Prostate gland (tissue), 2 donors: ENCODE results near the gene GPR137C. TPM values are rescaled to one million over a fixed set of nuclear protein-coding genes. Genes with fewer than 3 reads are reported as not detected.

Experiments used
- DNase-seq: peaks from one replicate; pipeline ENCODE4 v3.0.0-alpha.2; 2019; ENCODE audit warnings: low spot score
- H3K27ac ChIP-seq, 2 donors: fragments of 200-600 bp; sonication (generic); 2 replicates each; pipeline ENCODE4 v1.5.1; 2017 to 2019
- H3K27me3 ChIP-seq: fragments of 200-600 bp; sonication (generic); replicated peaks from 2 replicates; pipeline ENCODE4 v1.5.1; 2019; ENCODE audit not compliant: insufficient read depth
- H3K36me3 ChIP-seq, 2 donors: fragments of 200-600 bp; sonication (generic); 1 replicate in 1 of 2; 2 replicates in 1 of 2; pipeline versions ENCODE4 v1.5.1 to v1.8.1; 2017 to 2019
- H3K4me1 ChIP-seq: fragments of 200-600 bp; sonication (generic); replicated peaks from 2 replicates; pipeline ENCODE4 v1.5.1; 2019
- H3K4me3 ChIP-seq, 2 donors: fragments of 200-600 bp; sonication (generic); 2 replicates each; pipeline ENCODE4 v1.5.1; 2017 to 2019
- H3K9me3 ChIP-seq: fragments of 200-600 bp; sonication (generic); 2 replicates; pipeline ENCODE4 v1.5.1; 2017
- POLR2A ChIP-seq: fragments of 450-650 bp; IDR thresholded peaks from one replicate; pipeline ENCODE4 v1.6.1; 2016; ENCODE audit warnings: antibody characterized with exemption, mild to moderate bottlenecking
- POLR2AphosphoS5 ChIP-seq: sonication (generic); formaldehyde crosslinking; IDR thresholded peaks from one replicate; pipeline ENCODE4 v1.6.1; 2017; ENCODE audit warnings: antibody characterized with exemption
- WGBS: methylation state at CpG from one replicate; pipeline ENCODE4 v1.1.5; 2018; 5-methylcytosine and 5-hydroxymethylcytosine counted together
- intact Hi-C: fragments of 100-400 bp; cut with DNase I; formaldehyde crosslinking; loops from one replicate; pipeline ENCODE4 v1.14.2; 2022
- total RNA-seq, 2 donors: library from RNA; depleted of rRNA; stranded (reverse); fragments of >200 nt; gene quantifications; one replicate each; pipeline ENCODE4 v1.1.0, GENCODE V29; 2016
- TF ChIP-seq, protein P1 (sequence below), 4 experiments: fragments of 200-600 bp in 2 of 4; fragments of 450-650 bp in 2 of 4; sonication (generic) in 2 of 4; IDR thresholded peaks; 1 replicate in 3 of 4; 2 replicates in 1 of 4; pipeline ENCODE4 v1.5.1; 2016 to 2019; ENCODE audit warnings: antibody characterized with exemption in 4 of 4, mild to moderate bottlenecking in 2 of 4, moderate library complexity in 2 of 4

GPR137C gene
- total RNA-seq, 2 donors from 2014 or later: 0.09 to 5.3 TPM

DNA sequence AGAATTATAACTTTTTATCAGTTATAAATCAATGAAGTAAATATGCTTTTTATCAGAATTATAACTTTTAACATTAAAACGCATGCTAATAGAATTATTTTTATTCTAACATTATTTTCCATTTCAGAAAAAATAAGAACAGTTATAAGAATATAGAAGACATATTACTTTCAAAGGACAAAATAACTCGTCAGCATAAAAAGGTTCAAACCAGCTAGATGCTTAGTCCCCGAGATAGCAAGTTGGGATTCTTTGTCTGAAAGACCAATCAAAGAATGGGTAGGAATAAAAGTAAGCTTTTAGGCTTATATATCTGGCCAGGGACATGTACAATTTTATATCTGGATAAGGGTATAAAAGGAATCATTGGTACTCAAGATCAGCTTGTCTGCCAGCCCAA is 66.0 kb downstream of the GPR137C start:
- intact Hi-C loops: no loop called here
- Histone ChIP-seq H3K27me3 (no peaks in the 10 kb centered on the region), H3K36me3 (no peaks in the 10 kb centered on the region), H3K27ac (no peak overlapping the region), H3K4me1 (no peaks in the 10 kb centered on the region), H3K9me3 (no peaks in the 10 kb centered on the region), H3K4me3 (no peak overlapping the region)
- no peak for TF ChIP-seq POLR2AphosphoS5
- TF ChIP-seq, protein P1, sequence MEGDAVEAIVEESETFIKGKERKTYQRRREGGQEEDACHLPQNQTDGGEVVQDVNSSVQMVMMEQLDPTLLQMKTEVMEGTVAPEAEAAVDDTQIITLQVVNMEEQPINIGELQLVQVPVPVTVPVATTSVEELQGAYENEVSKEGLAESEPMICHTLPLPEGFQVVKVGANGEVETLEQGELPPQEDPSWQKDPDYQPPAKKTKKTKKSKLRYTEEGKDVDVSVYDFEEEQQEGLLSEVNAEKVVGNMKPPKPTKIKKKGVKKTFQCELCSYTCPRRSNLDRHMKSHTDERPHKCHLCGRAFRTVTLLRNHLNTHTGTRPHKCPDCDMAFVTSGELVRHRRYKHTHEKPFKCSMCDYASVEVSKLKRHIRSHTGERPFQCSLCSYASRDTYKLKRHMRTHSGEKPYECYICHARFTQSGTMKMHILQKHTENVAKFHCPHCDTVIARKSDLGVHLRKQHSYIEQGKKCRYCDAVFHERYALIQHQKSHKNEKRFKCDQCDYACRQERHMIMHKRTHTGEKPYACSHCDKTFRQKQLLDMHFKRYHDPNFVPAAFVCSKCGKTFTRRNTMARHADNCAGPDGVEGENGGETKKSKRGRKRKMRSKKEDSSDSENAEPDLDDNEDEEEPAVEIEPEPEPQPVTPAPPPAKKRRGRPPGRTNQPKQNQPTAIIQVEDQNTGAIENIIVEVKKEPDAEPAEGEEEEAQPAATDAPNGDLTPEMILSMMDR (IDR thresholded peaks at IDR 0.05): no peak
- no peak for TF ChIP-seq POLR2A
- WGBS: 94% methylated on average over 3 of the region's 3 CpGs
- no peak for DNase-seq

DNA sequence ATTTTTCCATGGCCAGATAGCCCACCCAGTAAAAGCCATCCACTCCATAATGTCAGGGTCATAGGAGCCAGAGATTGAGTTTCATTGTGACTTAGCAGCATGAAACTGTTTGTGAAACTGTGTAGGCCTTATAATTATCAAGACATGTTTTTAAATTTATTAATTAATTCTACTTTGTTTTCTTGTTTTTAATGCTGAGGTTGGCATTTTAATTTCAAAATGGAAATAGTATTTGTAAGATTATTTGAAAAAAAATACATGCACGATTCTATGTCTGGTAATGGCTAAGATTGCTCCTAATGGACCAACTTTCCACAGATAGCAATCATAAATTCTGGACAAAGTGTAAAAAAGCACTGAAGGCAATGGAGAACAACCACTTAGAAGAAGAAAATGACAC is 67.1 kb downstream of the GPR137C start:
- Histone ChIP-seq H3K27ac (no peak overlapping the region), H3K4me1 (no peaks in the 10 kb centered on the region), H3K4me3 (no peak overlapping the region), H3K9me3 (no peaks in the 10 kb centered on the region), H3K27me3 (no peaks in the 10 kb centered on the region), H3K36me3 (no peaks in the 10 kb centered on the region)
- intact Hi-C loops: no loop called here
- WGBS: 100% methylated on average over 1 of the region's 1 CpG
- DNase-seq: no peak
- TF ChIP-seq, protein P1 (IDR thresholded peaks at IDR 0.05): no peak
- TF ChIP-seq POLR2A (no peak), POLR2AphosphoS5 (no peak)

DNA sequence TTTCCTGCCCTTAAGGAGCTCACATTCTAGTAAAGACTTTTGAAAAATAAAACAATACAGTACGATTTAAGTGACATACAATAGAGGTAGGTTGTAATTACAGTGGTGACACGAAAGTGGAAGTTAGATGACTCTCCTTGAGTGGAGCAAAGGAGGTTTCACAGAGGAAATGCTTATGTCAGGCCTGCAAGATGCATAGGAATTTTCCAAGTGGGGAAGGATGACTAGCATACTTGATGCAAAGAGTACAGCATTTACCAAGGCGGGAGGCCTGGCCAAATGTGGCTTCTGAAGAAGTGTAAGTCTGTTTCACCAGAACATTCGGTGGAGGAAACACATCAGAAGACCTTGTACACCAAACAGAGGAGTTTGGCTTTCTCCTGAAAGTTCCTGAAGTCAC is 87.5 kb downstream of the GPR137C start:
- Histone ChIP-seq H3K4me1 (no peaks in the 10 kb centered on the region), H3K9me3 (no peaks in the 10 kb centered on the region), H3K27me3 (no peaks in the 10 kb centered on the region), H3K27ac (no peak overlapping the region), H3K4me3 (no peak overlapping the region), H3K36me3 (no peaks in the 10 kb centered on the region)
- TF ChIP-seq, protein P1 (IDR thresholded peaks at IDR 0.05): no peak
- TF ChIP-seq POLR2A (no peak), POLR2AphosphoS5 (no peak)
- no peak for DNase-seq
- intact Hi-C loops: no loop called here
- WGBS: 95% methylated on average over 4 of the region's 4 CpGs

DNA sequence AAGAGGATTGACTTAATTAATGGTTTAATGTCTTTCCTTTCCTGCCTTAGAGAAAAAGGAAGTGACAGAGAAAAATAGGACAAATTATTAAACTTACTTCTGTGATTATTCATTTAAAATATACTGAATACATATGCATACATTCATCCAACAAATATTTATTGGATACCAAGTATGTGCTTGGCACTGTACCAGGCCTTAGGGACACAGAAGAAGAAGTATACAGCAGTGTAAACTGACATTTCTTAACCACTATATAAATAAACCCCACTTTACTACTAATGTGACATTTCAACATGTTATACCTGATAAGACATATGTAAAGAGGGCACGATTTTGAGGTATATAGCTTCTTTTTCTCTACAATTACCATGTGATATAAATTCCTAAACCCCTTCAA is 89.1 kb downstream of the GPR137C start:
- no peak overlapping the region for H3K4me3 ChIP-seq
- intact Hi-C loops: no loop called here
- no peaks in the 10 kb centered on the region for H3K27me3 ChIP-seq
- H3K4me1 ChIP-seq: no peaks in the 10 kb centered on the region
- 85% methylated on average over 1 of the region's 1 CpG for WGBS
- DNase-seq: no peak
- H3K9me3 ChIP-seq: no peaks in the 10 kb centered on the region
- no peak overlapping the region for H3K27ac ChIP-seq
- peaks cover 0 to 4% of the 10 kb centered on the region in 2 donors for H3K36me3 ChIP-seq
- TF ChIP-seq POLR2AphosphoS5: no peak
- TF ChIP-seq POLR2A: no peak
- TF ChIP-seq, protein P1 (IDR thresholded peaks at IDR 0.05): no peak

DNA sequence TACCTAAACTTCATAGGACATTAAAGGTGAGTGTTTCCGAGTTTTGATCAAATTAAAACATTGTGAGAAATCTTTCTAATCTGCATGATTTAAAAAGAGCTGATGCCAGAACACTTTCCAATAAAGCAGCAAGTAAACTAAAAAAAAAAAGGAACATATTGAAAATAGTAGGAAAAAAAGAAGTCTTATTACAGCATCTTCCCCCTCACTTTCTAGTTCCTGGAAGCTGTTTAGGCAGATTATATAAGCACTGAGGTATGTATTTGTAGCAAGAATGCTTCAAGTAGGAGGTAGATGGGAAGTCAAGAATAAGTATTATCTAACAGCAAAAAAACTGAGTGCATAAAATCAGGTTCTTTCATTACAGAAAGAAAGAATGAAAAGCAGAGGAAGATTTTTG is 96.9 kb downstream of the GPR137C start:
- peaks cover 0 to 4% of the 10 kb centered on the region in 2 donors for H3K36me3 ChIP-seq
- TF ChIP-seq, protein P1 (IDR thresholded peaks at IDR 0.05): no peak
- TF ChIP-seq POLR2A: no peak
- TF ChIP-seq POLR2AphosphoS5: no peak
- no peaks in the 10 kb centered on the region for H3K4me1 ChIP-seq
- intact Hi-C loops: no loop called here
- no peak overlapping the region for H3K27ac ChIP-seq
- 96% methylated on average over 1 of the region's 1 CpG for WGBS
- H3K27me3 ChIP-seq: no peaks in the 10 kb centered on the region
- H3K4me3 ChIP-seq: no peak overlapping the region
- no peak for DNase-seq
- H3K9me3 ChIP-seq: no peaks in the 10 kb centered on the region
